Tibial nerve (tissue), 4 donors: ENCODE measurements around the gene P4HA1.

Experiments
- EP300 ChIP-seq, 2 donors: sonication (generic); formaldehyde crosslinking; IDR thresholded peaks; one replicate each; pipeline ENCODE4 v1.6.1; 2017; ENCODE audit warnings: antibody characterized with exemption in 2 of 2, mild to moderate bottlenecking in 1 of 2
- POLR2A ChIP-seq, 2 donors: fragments of 450-650 bp; IDR thresholded peaks; one replicate each; pipeline ENCODE4 v1.6.1; 2017; ENCODE audit warnings: antibody characterized with exemption in 2 of 2, mild to moderate bottlenecking in 2 of 2, moderate library complexity in 2 of 2
- TF ChIP-seq, protein P1 (sequence below), 5 experiments: fragments of 200-600 bp in 3 of 5; fragments of 450-650 bp in 2 of 5; sonication (generic) in 3 of 5; IDR thresholded peaks; one replicate each; pipeline ENCODE4 v1.5.1; 2016 to 2019; ENCODE audit warnings: antibody characterized with exemption in 5 of 5, mild to moderate bottlenecking in 3 of 5, moderate library complexity in 2 of 5

DNA sequence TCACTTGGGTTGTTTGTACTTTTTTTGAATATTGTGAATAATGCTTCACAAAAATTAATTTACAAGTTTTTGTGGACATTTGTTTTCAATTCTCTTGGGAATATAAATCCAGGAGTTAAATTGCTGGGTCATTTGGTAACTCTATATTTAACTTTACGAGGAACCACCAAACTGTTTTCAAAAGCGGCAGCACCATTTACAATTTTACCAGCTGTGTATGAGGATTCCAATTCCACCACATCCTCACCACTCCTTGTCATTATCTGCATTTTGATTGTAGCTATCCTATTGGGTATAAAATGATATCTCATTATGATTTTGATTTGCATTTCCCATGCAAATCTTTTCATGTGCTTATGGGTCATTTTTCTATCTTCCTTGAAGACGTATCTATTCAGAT is 9.6 kb upstream of the P4HA1 start:
- TF ChIP-seq, protein P1, sequence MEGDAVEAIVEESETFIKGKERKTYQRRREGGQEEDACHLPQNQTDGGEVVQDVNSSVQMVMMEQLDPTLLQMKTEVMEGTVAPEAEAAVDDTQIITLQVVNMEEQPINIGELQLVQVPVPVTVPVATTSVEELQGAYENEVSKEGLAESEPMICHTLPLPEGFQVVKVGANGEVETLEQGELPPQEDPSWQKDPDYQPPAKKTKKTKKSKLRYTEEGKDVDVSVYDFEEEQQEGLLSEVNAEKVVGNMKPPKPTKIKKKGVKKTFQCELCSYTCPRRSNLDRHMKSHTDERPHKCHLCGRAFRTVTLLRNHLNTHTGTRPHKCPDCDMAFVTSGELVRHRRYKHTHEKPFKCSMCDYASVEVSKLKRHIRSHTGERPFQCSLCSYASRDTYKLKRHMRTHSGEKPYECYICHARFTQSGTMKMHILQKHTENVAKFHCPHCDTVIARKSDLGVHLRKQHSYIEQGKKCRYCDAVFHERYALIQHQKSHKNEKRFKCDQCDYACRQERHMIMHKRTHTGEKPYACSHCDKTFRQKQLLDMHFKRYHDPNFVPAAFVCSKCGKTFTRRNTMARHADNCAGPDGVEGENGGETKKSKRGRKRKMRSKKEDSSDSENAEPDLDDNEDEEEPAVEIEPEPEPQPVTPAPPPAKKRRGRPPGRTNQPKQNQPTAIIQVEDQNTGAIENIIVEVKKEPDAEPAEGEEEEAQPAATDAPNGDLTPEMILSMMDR (IDR thresholded peaks at IDR 0.05), result no peak
- no peak for TF ChIP-seq POLR2A (IDR thresholded peaks at IDR 0.05)
- no peak for TF ChIP-seq EP300 (IDR thresholded peaks at IDR 0.05)
